Upper lobe of right lung (tissue), 1 donor: ENCODE data around the gene HDDC2. TPM values are rescaled to one million over a fixed set of nuclear protein-coding genes. Genes with fewer than 3 reads are reported as not detected.

ENCODE experiments used
- ATAC-seq: fragments of 200-7000 bp; cut with Tn5 transposase; one replicate; pipeline ENCODE4 v1.9.1; 2020; ENCODE audit warnings: mild to moderate bottlenecking, moderate library complexity
- DNase-seq: peaks from one replicate; pipeline ENCODE4 v3.0.0-alpha.2; 2020
- H3K27ac ChIP-seq: fragments of 200-600 bp; one replicate; pipeline ENCODE4 v1.8.0; 2022
- H3K27me3 ChIP-seq: fragments of 200-600 bp; one replicate; pipeline ENCODE4 v1.8.0; 2022; ENCODE audit warnings: mild to moderate bottlenecking
- H3K36me3 ChIP-seq: fragments of 200-600 bp; one replicate; pipeline ENCODE4 v1.8.0; 2022
- H3K4me1 ChIP-seq: fragments of 200-600 bp; one replicate; pipeline ENCODE4 v1.8.0; 2022
- H3K4me3 ChIP-seq: fragments of 200-600 bp; one replicate; pipeline ENCODE4 v1.8.0; 2022; ENCODE audit warnings: mild to moderate bottlenecking
- H3K9me3 ChIP-seq: fragments of 200-600 bp; one replicate; pipeline ENCODE4 v1.8.0; 2022
- CTCF ChIP-seq: fragments of 200-600 bp; IDR thresholded peaks from one replicate; pipeline ENCODE4 v1.8.0; 2022; ENCODE audit warnings: antibody characterized with exemption
- intact Hi-C: fragments of 100-400 bp; cut with DNase I; formaldehyde crosslinking; loops from one replicate; pipeline ENCODE4 v1.11.0; 2022
- total RNA-seq: library from RNA; stranded (reverse); fragmentation: NEBNext Ultra II Directional; extraction: Animal tissue kit (Norgen Biotek cat#: 25700); gene quantifications from one replicate; pipeline ENCODE4 v1.2.1, GENCODE V29; 2021
- donor health status: DM: no; HTN: yes; CAD: no; lungs with severe emphysema.

Gene HDDC2
- total RNA-seq, 1 donor from 2014 or later: 51.7 TPM

- H3K27me3 ChIP-seq: no peaks in the 10 kb centered on the region
- no peaks in the 10 kb centered on the region for H3K4me1 ChIP-seq
- no peak overlapping the region for H3K4me3 ChIP-seq
- TF ChIP-seq CTCF: no peak
- no peak overlapping the region for H3K27ac ChIP-seq
- H3K9me3 ChIP-seq: no peaks in the 10 kb centered on the region
- peak; percentile 19 for ATAC-seq
- no peak for DNase-seq
- intact Hi-C loops: no loop called here
- H3K36me3 ChIP-seq: no peaks in the 10 kb centered on the region
These were observed 37.3 kb downstream of the HDDC2 start for GRCh38 chr6:125264476-125264875.

GRCh38 chr6:125262016-125263013, 39.5 kb downstream of the HDDC2 start:
- intact Hi-C loops: no loop called here
- no peak overlapping the region for H3K4me3 ChIP-seq

GRCh38 chr6:125259354-125259736, 42.4 kb downstream of the HDDC2 start:
- Histone ChIP-seq H3K36me3 (no peaks in the 10 kb centered on the region), H3K9me3 (no peaks in the 10 kb centered on the region), H3K4me1 (no peaks in the 10 kb centered on the region), H3K4me3 (no peak overlapping the region), H3K27ac (no peak overlapping the region), H3K27me3 (no peaks in the 10 kb centered on the region)
- no peak for TF ChIP-seq CTCF
- intact Hi-C loops: no loop called here
- ATAC-seq (no peak), DNase-seq (no peak)

More at GRCh38 chr6:125262016-125263013, 39.5 kb downstream of the HDDC2 start:
- Histone ChIP-seq H3K27me3 (no peaks in the 10 kb centered on the region), H3K9me3 (no peaks in the 10 kb centered on the region), H3K36me3 (no peaks in the 10 kb centered on the region), H3K4me1 (no peaks in the 10 kb centered on the region), H3K27ac (no peak overlapping the region)
- no peak for ATAC-seq
- no peak for TF ChIP-seq CTCF
- no peak for DNase-seq

- intact Hi-C loops: no loop called here
- Histone ChIP-seq H3K4me1 (no peaks in the 10 kb centered on the region), H3K27me3 (no peaks in the 10 kb centered on the region), H3K4me3 (no peak overlapping the region), H3K9me3 (no peaks in the 10 kb centered on the region), H3K36me3 (no peaks in the 10 kb centered on the region), H3K27ac (no peak overlapping the region)
- peak; percentile 80 for ATAC-seq
- no peak for TF ChIP-seq CTCF
- DNase-seq: no peak
These were observed 43.0 kb downstream of the HDDC2 start for GRCh38 chr6:125258651-125259353.

GRCh38 chr6:125257351-125257750, 44.4 kb downstream of the HDDC2 start:
- Histone ChIP-seq H3K4me3 (no peak overlapping the region), H3K9me3 (no peaks in the 10 kb centered on the region), H3K27ac (no peak overlapping the region), H3K27me3 (no peaks in the 10 kb centered on the region), H3K4me1 (no peaks in the 10 kb centered on the region), H3K36me3 (no peaks in the 10 kb centered on the region)
- no peak for DNase-seq
- intact Hi-C loops: no loop called here
- ATAC-seq: no peak
- no peak for TF ChIP-seq CTCF
